CD14-positive monocyte (primary cell): ENCODE measurements around the gene BARX2. TPM values are rescaled to one million over a fixed set of nuclear protein-coding genes. Genes with fewer than 3 reads are reported as not detected.

Source experiments
- DNase-seq, 3 donors: peaks; one replicate each; pipeline ENCODE4 v3.0.0-alpha.2; 2011 to 2022
- H2AFZ ChIP-seq: 2 replicates; pipeline ENCODE4 v1.6.0; 2012; ENCODE audit warnings: mild to moderate bottlenecking, low read depth, low read length, inconsistent platforms; ENCODE audit not compliant: insufficient read depth, poor library complexity, severe bottlenecking
- H3K27ac ChIP-seq, 2 donors: 1 replicate in 1 of 2; 2 replicates in 1 of 2; pipeline ENCODE4 v1.5.1; 2012 to 2013; ENCODE audit warnings: low read length in 2 of 2, control low read depth in 1 of 2, inconsistent platforms in 1 of 2, low read depth in 1 of 2, mild to moderate bottlenecking in 1 of 2
- H3K27me3 ChIP-seq, 2 donors: one replicate each; pipeline versions ENCODE4 v1.6.0 to v1.6.1; 2011 to 2013; ENCODE audit warnings: low read length in 2 of 2; ENCODE audit not compliant: control insufficient read depth in 2 of 2, insufficient read depth in 2 of 2
- H3K36me3 ChIP-seq, 2 donors: replicated peaks in 1 of 2; 1 replicate in 1 of 2; 2 replicates in 1 of 2; pipeline versions ENCODE4 v1.5.1 to v1.6.1; 2012 to 2013; ENCODE audit warnings: low read length in 2 of 2, control low read depth in 1 of 2, inconsistent platforms in 1 of 2, mild to moderate bottlenecking in 1 of 2; ENCODE audit not compliant: insufficient read depth in 2 of 2, control insufficient read depth in 1 of 2
- H3K4me1 ChIP-seq, 2 donors: 1 replicate in 1 of 2; 2 replicates in 1 of 2; pipeline versions ENCODE4 v1.5.1 to v1.6.1; 2012 to 2013; ENCODE audit warnings: low read length in 2 of 2, control low read depth in 1 of 2, inconsistent platforms in 1 of 2, mild to moderate bottlenecking in 1 of 2, moderate library complexity in 1 of 2; ENCODE audit not compliant: insufficient read depth in 2 of 2, control insufficient read depth in 1 of 2
- H3K4me2 ChIP-seq: replicated peaks from 2 replicates; pipeline ENCODE3; 2012; ENCODE audit warnings: low read length, moderate library complexity, mild to moderate bottlenecking; ENCODE audit not compliant: poor library complexity, severe bottlenecking; ENCODE audit errors: extremely low read depth
- H3K4me3 ChIP-seq, 3 experiments: fragments of 200-600 bp in 1 of 3; sonication (generic) in 1 of 3; replicated peaks in 1 of 3; 1 replicate in 2 of 3; 2 replicates in 1 of 3; pipeline ENCODE4 v1.5.1; 2011 to 2013; ENCODE audit warnings: low read length in 3 of 3, mild to moderate bottlenecking in 3 of 3, control low read depth in 2 of 3, low read depth in 2 of 3, inconsistent platforms in 1 of 3, moderate library complexity in 1 of 3
- H3K79me2 ChIP-seq: 2 replicates; pipeline ENCODE4 v1.6.0; 2012; ENCODE audit warnings: mild to moderate bottlenecking, control low read depth, inconsistent platforms, low read length, moderate library complexity; ENCODE audit not compliant: insufficient read depth
- H3K9ac ChIP-seq: 2 replicates; pipeline ENCODE4 v1.6.0; 2017; ENCODE audit warnings: low read length, mild to moderate bottlenecking; ENCODE audit not compliant: insufficient read depth, poor library complexity, severe bottlenecking
- H3K9me3 ChIP-seq, 2 donors: replicated peaks in 1 of 2; 1 replicate in 1 of 2; 2 replicates in 1 of 2; pipeline versions ENCODE4 v1.5.1 to v1.6.1; 2012 to 2013; ENCODE audit warnings: low read length in 2 of 2, control low read depth in 1 of 2; ENCODE audit not compliant: control insufficient read depth in 1 of 2, insufficient read depth in 1 of 2
- H4K20me1 ChIP-seq: 2 replicates; pipeline ENCODE4 v1.6.0; 2012; ENCODE audit warnings: mild to moderate bottlenecking, low read length, control low read depth, moderate library complexity; ENCODE audit not compliant: insufficient read depth
- H3K27ac Mint-ChIP-seq, 7 donors: one replicate each; pipeline ENCODE4 v1.8.0; 2020; ENCODE audit warnings: mild to moderate bottlenecking in 7 of 7, mixed read lengths in 7 of 7, moderate library complexity in 6 of 7, inconsistent platforms in 2 of 7
- H3K27me3 Mint-ChIP-seq, 3 donors: one replicate each; pipeline ENCODE4 v1.8.0; 2021 to 2022; ENCODE audit warnings: low read depth in 3 of 3, mild to moderate bottlenecking in 3 of 3, mixed read lengths in 3 of 3, moderate library complexity in 3 of 3, inconsistent platforms in 1 of 3
- H3K36me3 Mint-ChIP-seq, 2 donors: one replicate each; pipeline ENCODE4 v1.8.0; 2020; ENCODE audit warnings: mixed read lengths in 2 of 2, inconsistent platforms in 1 of 2, mild to moderate bottlenecking in 1 of 2
- H3K4me1 Mint-ChIP-seq: one replicate; pipeline ENCODE4 v1.8.0; 2020; ENCODE audit warnings: mild to moderate bottlenecking, mixed read lengths
- H3K4me3 Mint-ChIP-seq, 2 donors: one replicate each; pipeline ENCODE4 v1.8.0; 2020; ENCODE audit warnings: mild to moderate bottlenecking in 2 of 2, mixed read lengths in 2 of 2, moderate library complexity in 1 of 2
- H3K9me3 Mint-ChIP-seq, 7 donors: one replicate each; pipeline ENCODE4 v1.8.0; 2020 to 2022; ENCODE audit warnings: mixed read lengths in 7 of 7, mild to moderate bottlenecking in 6 of 7, moderate library complexity in 6 of 7, inconsistent platforms in 2 of 7
- CTCF ChIP-seq: fragments of 200-600 bp; IDR thresholded peaks from one replicate; pipeline ENCODE4 v1.8.0; 2022; ENCODE audit warnings: antibody characterized with exemption, mild to moderate bottlenecking
- WGBS: methylation state at CpG from one replicate; pipeline ENCODE4 v1.1.5; 2013; ENCODE audit warnings: missing lambda C conversion rate; ENCODE audit not compliant: insufficient coverage; 5-methylcytosine and 5-hydroxymethylcytosine counted together
- intact Hi-C, 2 donors: fragments of 100-400 bp; cut with micrococcal nuclease; formaldehyde crosslinking; loops; one replicate each; pipeline versions ENCODE4 v1.15.0 to v1.15.1; 2023
- polyA plus RNA-seq, 3 donors: library from polyadenylated mRNA; depleted of rRNA in 1 of 3; unstranded in 2 of 3; stranded (reverse) in 1 of 3; fragments of 300-500 nt in 2 of 3; fragments of >200 nt in 1 of 3; fragmentation: Illumina TruSeq in 2 of 3; gene quantifications; 1 replicate in 2 of 3; 2 replicates in 1 of 3; pipeline ENCODE4 v1.2.3, GENCODE V29; 2012 to 2021

The BARX2 gene
- polyA plus RNA-seq, 3 donors: not detected

DNA sequence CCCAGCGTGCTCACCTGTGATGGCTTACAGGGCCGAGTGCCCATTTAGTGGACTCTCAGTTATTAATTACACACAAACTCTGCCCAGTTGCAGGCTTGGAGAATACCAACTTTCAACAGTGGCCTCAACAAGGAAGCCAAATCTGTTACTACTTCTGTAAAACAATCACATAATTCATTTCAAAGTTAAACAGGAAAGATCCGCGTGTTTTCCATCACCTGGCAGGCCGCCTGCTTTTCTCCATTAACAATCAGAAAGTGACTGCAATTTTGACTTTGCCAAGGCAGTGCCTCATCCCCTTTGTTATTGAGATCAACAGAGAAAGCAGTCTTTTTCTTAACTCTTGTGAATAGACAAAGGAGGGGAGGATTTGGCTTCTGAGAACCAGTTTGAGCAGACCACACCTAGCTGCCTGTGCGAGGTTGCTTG lies 77.7 kb downstream of the BARX2 start:
- Histone ChIP-seq H3K27ac (no peak overlapping the region), H2AFZ (no peak overlapping the region), H3K9ac (no peak overlapping the region), H3K9me3 (peaks cover 0 to 4% of the 10 kb centered on the region in 2 donors), H3K27me3 (no peaks in the 10 kb centered on the region), H4K20me1 (no peaks in the 10 kb centered on the region), H3K4me2 (no peak overlapping the region), H3K36me3 (no peaks in the 10 kb centered on the region), H3K4me1 (no peaks in the 10 kb centered on the region), H3K79me2 (no peaks in the 10 kb centered on the region), H3K4me3 (no peak overlapping the region)
- no peaks in the 10 kb centered on the region for H3K4me1 Mint-ChIP-seq
- H3K9me3 Mint-ChIP-seq: peaks cover 0 to 11% (median 4%) of the 10 kb centered on the region in 7 donors
- H3K4me3 Mint-ChIP-seq: no peak overlapping the region
- H3K27me3 Mint-ChIP-seq: peaks cover 0 to 3% (median 0%) of the 10 kb centered on the region in 3 donors
- intact Hi-C loops: no loop called here
- TF ChIP-seq CTCF: no peak
- WGBS: 92% methylated on average over 3 of the region's 6 CpGs
- DNase-seq: no peak
- no peak overlapping the region for H3K27ac Mint-ChIP-seq
- H3K36me3 Mint-ChIP-seq: no peaks in the 10 kb centered on the region

DNA sequence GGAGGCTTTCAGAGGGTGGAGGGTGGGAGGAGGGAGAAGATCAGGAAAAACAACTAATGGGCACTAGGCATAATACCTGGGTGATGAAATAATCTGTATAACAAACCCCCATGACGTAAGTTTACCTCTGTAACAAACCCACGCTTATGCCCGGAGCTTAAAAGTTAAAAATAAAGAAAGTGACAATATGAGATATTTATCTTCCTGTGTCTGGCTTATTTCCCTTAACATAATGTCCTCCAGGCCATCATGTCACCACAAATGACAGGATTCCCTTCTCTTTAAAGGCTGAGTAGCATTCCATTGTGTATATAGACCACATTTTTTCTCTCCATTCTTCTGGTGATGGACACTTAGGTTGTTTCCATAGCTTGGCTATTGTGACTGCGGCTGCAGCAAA lies 79.5 kb downstream of the BARX2 start:
- Mint-ChIP-seq H3K9me3 (peaks cover 0 to 7% (median 2%) of the 10 kb centered on the region in 7 donors), H3K4me1 (no peaks in the 10 kb centered on the region), H3K4me3 (no peak overlapping the region), H3K36me3 (no peaks in the 10 kb centered on the region), H3K27ac (no peak overlapping the region), H3K27me3 (peaks cover 0 to 3% (median 0%) of the 10 kb centered on the region in 3 donors)
- Histone ChIP-seq H3K27me3 (no peaks in the 10 kb centered on the region), H3K4me1 (no peaks in the 10 kb centered on the region), H2AFZ (no peak overlapping the region), H3K36me3 (no peaks in the 10 kb centered on the region), H3K27ac (no peak overlapping the region), H3K9ac (no peak overlapping the region), H3K79me2 (no peaks in the 10 kb centered on the region), H3K4me2 (no peak overlapping the region), H3K4me3 (no peak overlapping the region), H4K20me1 (no peaks in the 10 kb centered on the region), H3K9me3 (no peaks in the 10 kb centered on the region)
- TF ChIP-seq CTCF: no peak
- no peak for DNase-seq
- WGBS: 100% methylated on average over 1 of the region's 4 CpGs
- intact Hi-C loops: no loop called here
